Left ventricle myocardium superior (tissue), 1 donor: ENCODE data around the gene SYTL1. TPM values are rescaled to one million over a fixed set of nuclear protein-coding genes. Genes with fewer than 3 reads are reported as not detected.
"Not testable (repeated sequence)": the region's sequence is repeated elsewhere in the genome, so short reads cannot be mapped to it uniquely, and the experiment has no call there.

Experiments
- ATAC-seq: fragments of 200-7000 bp; cut with Tn5 transposase; one replicate; pipeline ENCODE4 v1.9.1; 2020; ENCODE audit warnings: mild to moderate bottlenecking, moderate library complexity
- DNase-seq: peaks from one replicate; pipeline ENCODE4 v3.0.0-alpha.2; 2020
- intact Hi-C: fragments of 100-400 bp; cut with micrococcal nuclease; formaldehyde crosslinking; loops from one replicate; pipeline ENCODE4 v1.11.0; 2022
- total RNA-seq: library from RNA; stranded (reverse); fragmentation: NEBNext Ultra II Directional; extraction: Animal tissue kit (Norgen Biotek cat#: 25700); gene quantifications from one replicate; pipeline ENCODE4 v1.2.1, GENCODE V29; 2021
- donor health status: DM: no; HTN: yes; CAD: no; lungs with severe emphysema.

The SYTL1 gene
- total RNA-seq, 1 donor from 2014 or later, result 1.1 TPM

GRCh38 chr1:27374362-27375086 lies 32.7 kb downstream of the SYTL1 start, which contains the start of gene FCN3:
FCN3 (minus strand) TSS chr1:27374824; CDS start chr1:27374818, 6 bp downstream.
- DNase-seq (no peak), ATAC-seq (peak; percentile 49)
- intact Hi-C loops, result no loop called here

GRCh38 chr1:27377760-27378495 lies 36.1 kb downstream of the SYTL1 start:
- no peak for ATAC-seq
- no peak for DNase-seq
- intact Hi-C loops, result no loop called here

GRCh38 chr1:27379564-27380122 lies 37.8 kb downstream of the SYTL1 start:
- ATAC-seq, result no peak
- no peak for DNase-seq
- intact Hi-C loops, result no loop called here

- ATAC-seq (no peak), DNase-seq (no peak)
- intact Hi-C loops, result no loop called here
These were observed 38.4 kb downstream of the SYTL1 start for GRCh38 chr1:27380224-27380623.

GRCh38 chr1:27380766-27381733 lies 39.2 kb downstream of the SYTL1 start:
- peak; percentile 62 for ATAC-seq

GRCh38 chr1:27381969-27382762 lies 40.3 kb downstream of the SYTL1 start:
- intact Hi-C loops, result no loop called here
- no peak for DNase-seq

More at GRCh38 chr1:27380766-27381733, 39.2 kb downstream of the SYTL1 start:
- intact Hi-C loops, result no loop called here
- no peak for DNase-seq

GRCh38 chr1:27383039-27383605 lies 41.3 kb downstream of the SYTL1 start, which contains the start of gene CD164L2:
CD164L2 (minus strand) TSS chr1:27383333; CDS start chr1:27383239, 94 bp downstream.
- ATAC-seq, result no peak
- DNase-seq, result no peak
- intact Hi-C loops, result no loop called here

More at GRCh38 chr1:27381969-27382762, 40.3 kb downstream of the SYTL1 start:
- ATAC-seq, result no peak

GRCh38 chr1:27383661-27384060 lies 41.8 kb downstream of the SYTL1 start:
- intact Hi-C loops, result no loop called here
- no peak for ATAC-seq
- no peak for DNase-seq

GRCh38 chr1:27384797-27385196 lies 43.0 kb downstream of the SYTL1 start:
- ATAC-seq, DNase-seq, intact Hi-C loops: not testable (repeated sequence)

- intact Hi-C loops, result no loop called here
- DNase-seq (peak; percentile 79), ATAC-seq (no peak)
These were observed 46.6 kb downstream of the SYTL1 start for GRCh38 chr1:27388337-27389005.

- intact Hi-C loops, result no loop called here
- DNase-seq (peak; percentile 65), ATAC-seq (peak; percentile 60)
These were observed 49.8 kb downstream of the SYTL1 start for GRCh38 chr1:27391511-27392095.

GRCh38 chr1:27392096-27392777 lies 50.4 kb downstream of the SYTL1 start, which contains the start of gene GPR3:
GPR3 (plus strand) TSS chr1:27392622; CDS start chr1:27393799, 1,177 bp downstream.
- DNase-seq (peak; percentile 96), ATAC-seq (peak; percentile 89)
- intact Hi-C loops, result no loop called here

- DNase-seq (no peak), ATAC-seq (no peak)
- intact Hi-C loops, result no loop called here
These were observed 51.2 kb downstream of the SYTL1 start for GRCh38 chr1:27392778-27393635.

- intact Hi-C loops, result no loop called here
- DNase-seq (no peak), ATAC-seq (no peak)
These were observed 51.9 kb downstream of the SYTL1 start for GRCh38 chr1:27393641-27394281.

- DNase-seq, result no peak
- intact Hi-C loops, result no loop called here
- no peak for ATAC-seq
These were observed 52.4 kb downstream of the SYTL1 start for GRCh38 chr1:27394282-27394658.
